ENCODE results near the gene CLASP1. TPM values are rescaled to one million over a fixed set of nuclear protein-coding genes. Genes with fewer than 3 reads are reported as not detected.
A peak's percentile ranks its signal among the peaks of the same experiment; 100 is the strongest.
"Not testable (repeated sequence)": the region's sequence is repeated elsewhere in the genome, so short reads cannot be mapped to it uniquely, and the experiment has no call there.

CLASP1 gene
- total RNA-seq, 2 donors from 2014 or later = 46.0 to 48.2 TPM

DNA sequence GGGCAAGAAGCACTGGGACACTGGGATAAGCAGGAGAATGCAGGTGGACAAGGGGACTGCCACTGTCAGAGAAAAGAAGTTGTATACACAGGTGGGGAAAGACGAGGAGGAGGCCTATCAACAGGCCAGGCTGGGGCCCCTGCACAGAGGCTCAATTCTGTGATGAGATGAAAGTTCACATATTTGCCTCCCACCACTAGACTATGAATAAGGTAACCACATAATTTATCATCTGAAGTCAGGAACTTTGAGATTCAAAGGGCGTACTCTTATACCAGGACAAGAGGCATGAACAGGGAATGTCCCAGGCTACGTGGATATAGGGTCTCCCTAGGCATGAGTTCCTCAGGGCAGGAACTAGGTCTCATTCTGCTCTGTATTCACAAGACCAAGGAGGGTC is 84.4 kb downstream of the CLASP1 start:
- no peak for DNase-seq
- intact Hi-C loops (cut with DNase I) = no loop called here
- ATAC-seq = no peak

DNA sequence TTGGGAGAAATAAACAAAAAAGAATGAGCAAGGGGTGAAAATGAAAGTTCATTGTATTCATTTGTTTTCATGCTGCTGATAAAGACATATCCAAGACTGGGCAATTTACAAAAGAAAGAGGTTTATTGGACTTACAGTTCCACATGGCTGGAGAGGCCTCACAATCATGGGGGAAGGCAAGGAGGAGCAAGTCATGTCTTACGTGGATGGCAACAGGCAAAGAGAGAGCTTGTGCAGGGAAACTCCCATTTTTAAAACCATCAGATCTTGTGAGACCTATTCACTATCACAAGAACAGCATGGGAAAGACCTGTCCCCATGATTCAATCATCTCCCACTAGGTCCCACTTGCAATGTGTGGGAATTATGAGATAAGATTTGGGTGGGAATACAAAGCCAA is 85.5 kb downstream of the CLASP1 start:
- intact Hi-C loops (cut with DNase I); ATAC-seq; DNase-seq: not testable (repeated sequence)

DNA sequence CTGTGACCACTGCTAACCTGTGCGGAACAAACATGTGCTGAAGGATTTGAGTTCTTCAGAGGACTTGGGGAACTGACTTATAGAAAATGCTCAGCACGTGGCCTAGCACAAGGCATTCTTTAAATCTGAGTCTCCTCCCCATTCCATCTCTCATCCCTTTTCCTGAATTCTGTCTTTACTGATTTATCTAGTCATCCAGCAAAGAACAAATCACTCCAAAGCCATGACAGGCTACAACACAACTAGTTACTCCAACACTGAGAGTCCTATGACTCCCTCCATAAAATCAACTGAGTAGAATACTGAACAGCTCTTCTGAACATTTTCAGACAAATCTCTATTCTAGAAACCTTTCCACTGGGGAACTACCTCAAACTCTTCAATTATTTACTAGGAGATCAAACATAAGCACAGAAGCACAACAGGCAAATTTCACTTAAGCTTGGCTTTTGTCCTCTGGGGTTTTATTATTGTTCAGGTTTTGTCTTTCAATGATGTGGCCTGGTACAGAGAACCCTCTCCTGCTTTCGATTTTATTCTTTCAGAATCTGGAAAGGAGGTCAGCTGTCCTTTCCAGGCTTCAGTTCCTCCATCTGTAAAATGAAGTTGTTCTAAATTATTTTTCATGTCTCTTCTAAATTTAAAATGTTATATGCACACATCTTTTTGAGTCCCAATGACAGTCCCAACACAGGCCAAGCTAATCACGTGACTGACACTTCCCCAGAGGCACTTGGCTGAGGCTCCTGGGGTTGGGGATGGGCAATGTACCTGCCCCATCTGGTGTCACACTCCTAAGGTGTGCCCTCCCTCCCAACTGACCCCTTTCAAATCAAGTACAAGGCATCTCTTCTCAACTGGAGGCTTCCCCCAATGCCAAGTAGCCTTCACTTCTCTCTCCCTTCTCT is 86.7 kb downstream of the CLASP1 start:
- DNase-seq (no peak), ATAC-seq (no peak)
- intact Hi-C loops (cut with DNase I) = no loop called here

DNA sequence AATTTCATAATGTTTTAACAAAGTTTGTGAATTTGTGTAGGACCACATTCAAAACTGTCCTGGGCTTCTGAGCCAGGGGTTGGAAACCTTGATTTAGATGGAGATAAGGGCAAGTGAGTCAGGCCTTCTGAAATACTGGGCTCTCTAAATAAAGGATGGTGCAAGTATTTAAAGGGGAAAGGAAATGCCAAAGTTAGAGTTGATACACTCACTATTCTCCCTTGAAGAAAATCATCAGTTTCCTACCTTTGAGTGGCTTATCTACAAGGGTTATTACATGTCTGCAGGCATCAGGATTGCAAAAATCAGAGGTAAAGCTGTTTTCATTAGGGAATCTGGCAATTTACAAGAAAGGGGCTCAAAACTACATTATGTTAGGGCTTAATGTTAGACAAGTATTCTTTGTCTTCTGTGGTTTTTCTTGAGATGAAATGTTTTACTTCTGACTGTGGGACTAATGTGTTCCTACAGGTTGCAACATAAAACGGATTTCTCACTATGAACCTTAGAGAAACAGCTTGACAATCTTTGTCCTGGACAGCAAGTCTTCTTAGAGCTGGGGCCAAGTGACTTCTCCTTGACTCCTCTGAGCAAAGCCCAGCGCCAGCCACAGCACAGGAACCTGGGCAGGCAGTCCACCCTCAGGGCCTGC is 87.5 kb downstream of the CLASP1 start:
- no peak for ATAC-seq
- intact Hi-C loops (cut with DNase I) = no loop called here
- DNase-seq = no peak

DNA sequence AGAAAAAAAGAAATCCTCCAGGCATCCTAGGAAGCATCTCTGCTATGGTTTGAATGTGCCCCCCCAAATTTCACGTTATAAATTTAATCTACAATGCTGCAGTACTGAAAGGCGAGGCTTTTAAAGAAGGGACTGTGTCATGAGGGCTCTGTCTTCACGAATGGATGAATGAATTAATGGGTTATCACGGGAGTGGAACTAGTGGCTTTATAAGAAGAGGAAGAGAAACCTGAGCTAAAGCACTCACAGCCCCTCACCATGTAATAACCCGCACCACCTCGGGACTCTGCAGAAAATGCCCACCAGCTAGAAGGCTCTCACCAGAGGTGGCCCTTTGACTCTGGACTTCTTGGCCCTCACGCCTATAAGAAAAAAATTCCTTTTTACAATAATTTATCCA is 90.9 kb downstream of the CLASP1 start:
- intact Hi-C loops (cut with DNase I) = no loop called here
- ATAC-seq = no peak

DNA sequence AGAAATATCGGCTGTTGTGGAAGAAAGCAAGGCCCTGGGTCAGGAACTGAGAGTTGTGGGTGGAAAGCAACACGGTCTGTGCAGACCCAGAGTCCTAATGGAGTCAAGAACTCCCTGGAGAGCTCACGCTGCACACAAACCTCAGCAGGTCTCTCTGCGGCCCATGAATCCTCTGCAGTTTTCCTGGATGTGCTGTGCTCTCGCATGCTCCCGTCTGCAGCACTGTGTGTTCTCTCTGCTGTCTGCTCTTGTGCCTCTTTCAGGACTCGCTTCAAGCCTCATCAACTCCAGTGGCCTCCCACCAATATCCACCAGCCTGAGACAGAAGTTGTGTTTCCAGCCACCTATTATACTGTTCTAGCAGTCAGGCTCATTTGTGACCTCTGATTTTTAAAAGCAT is 94.3 kb downstream of the CLASP1 start:
- DNase-seq = no peak
- peak; percentile 23 to 24 for ATAC-seq
- intact Hi-C loops (cut with DNase I) = no loop called here

More for the DNA sequence above, 90.9 kb downstream of the CLASP1 start:
- no peak for DNase-seq

DNA sequence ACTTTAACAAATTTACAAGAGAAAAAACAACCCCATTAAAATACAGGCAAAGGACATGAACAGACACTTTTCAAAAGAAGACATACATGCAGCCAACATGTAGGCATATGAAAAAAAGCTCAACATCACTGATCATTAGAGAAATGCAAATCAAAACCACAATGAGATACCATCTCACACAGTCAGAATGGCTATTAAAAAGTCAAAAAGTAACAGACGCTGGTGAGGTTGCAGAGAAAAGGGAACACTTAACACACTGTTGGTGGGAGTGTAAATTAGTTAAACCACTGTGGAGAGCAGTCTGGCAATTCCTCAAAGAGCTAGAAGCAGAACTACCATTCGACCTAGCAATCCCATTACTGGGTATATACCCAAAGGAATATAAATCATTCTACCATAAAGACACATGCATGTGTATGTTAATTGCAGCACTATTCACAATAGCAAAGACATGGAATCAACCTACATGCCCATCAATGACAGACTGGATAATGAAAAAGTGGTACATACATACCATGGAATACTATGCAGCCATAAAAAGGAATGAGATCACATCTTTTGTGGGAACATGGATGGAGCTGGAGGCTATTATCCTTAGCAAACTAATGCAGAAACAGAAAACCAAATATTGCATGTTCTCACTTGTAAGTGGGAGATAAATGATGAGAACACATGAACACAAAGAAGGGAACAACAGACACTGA is 96.6 kb downstream of the CLASP1 start:
- DNase-seq; intact Hi-C loops (cut with DNase I); ATAC-seq: not testable (repeated sequence)

DNA sequence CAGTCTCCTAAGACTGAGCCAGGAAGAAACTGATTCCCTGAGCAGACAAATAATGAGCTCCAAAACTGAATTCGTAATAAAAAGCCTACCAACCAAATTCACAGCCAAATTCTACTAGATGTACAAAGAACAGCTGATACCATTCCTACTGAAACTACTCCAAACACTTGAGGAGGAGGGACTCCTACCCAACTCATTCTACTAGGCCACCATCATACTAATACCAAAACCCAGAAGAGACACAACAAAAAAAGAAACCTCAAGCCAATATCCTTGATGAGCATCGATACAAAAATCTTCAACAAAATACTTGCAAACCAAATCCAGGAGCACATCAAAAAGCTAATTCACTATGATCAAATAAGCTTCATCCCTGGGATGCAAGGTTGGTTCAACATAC is 98.6 kb downstream of the CLASP1 start:
- DNase-seq = no peak
- ATAC-seq = no peak
- intact Hi-C loops (cut with DNase I) = no loop called here

DNA sequence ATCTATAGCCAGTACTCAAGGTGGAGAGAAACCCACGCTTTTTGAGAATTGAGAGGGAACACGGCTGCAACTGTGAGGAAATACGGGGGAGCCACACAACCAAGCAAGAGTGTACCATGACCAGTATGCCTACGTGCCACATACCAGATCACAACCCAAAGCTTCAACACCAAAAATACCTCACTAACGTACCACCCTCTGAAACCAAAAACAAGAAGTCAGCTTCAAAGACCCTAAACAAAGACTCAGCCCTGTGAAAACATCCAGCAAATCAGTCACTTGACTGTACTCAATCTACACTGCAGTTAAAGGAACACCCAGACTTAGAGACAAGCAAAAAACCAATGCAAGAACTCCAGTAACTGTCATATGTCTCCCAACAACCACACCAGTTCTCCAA is 101.6 kb downstream of the CLASP1 start:
- DNase-seq = no peak
- no peak for ATAC-seq
- intact Hi-C loops (cut with DNase I) = no loop called here

DNA sequence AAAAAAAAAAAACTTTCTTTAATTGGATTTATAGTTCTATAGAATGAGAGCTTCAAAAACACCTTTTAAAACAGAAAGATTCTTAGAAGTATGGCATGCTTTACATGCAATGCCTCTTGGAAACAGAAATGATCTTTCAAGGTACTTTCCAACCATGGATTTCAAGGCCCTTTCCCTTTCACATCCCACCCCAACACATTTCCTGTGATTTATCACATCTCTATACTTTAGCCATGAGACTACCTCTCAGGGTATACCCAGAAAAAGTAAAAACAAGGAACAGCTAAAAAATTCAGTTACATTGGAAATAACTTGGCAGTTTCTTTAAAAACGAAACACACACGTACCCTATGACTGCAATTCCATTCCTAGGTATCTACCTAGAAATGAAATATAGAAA is 103.3 kb downstream of the CLASP1 start:
- ATAC-seq = no peak
- intact Hi-C loops (cut with DNase I) = no loop called here
- no peak for DNase-seq

DNA sequence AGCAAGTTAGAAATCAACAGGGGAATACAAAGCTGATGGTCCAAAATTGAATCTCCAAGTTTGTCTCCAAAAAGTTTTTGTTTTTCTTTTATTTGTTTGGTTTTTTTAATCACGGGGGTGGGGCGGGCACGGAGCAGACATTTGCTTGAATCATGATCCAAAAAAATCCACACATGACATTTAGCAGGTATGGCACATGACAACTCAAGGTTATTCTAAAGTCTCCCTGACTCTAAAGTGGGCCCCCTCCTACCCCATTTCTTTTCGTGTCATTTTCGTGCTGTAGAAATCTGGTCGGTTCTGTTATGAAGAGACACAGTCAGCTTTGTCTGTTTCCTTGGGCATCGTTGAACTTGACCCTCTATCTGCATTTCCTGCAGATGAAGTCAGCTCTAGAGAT is 104.0 kb downstream of the CLASP1 start:
- intact Hi-C loops (cut with DNase I) = no loop called here
- DNase-seq (no peak), ATAC-seq (no peak)

DNA sequence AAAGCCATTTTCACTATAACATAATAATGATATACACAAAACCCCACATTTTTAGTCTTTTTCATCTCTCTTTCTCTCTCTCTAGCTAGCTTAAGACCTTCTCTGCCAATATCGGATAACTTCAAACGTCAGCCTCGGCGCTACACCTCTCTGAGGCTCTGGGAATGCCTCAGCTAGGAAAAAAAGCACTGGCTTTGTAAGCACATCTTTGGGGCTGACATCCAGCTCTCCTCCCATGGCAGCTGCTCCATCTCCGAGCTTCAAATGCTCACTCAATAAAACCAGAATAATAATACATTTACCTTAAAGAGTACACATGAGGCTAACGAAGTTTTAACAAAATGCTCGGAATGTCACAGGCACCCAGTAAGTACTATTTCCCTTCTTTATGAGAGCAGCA is 107.8 kb downstream of the CLASP1 start:
- intact Hi-C loops (cut with DNase I) = loop anchor here in 1 of 2 donors (5.0 kb wide), 1 partner anchor 56 kb away; no protein-coding TSS in a partner anchor
- ATAC-seq (no peak), DNase-seq (no peak)

DNA sequence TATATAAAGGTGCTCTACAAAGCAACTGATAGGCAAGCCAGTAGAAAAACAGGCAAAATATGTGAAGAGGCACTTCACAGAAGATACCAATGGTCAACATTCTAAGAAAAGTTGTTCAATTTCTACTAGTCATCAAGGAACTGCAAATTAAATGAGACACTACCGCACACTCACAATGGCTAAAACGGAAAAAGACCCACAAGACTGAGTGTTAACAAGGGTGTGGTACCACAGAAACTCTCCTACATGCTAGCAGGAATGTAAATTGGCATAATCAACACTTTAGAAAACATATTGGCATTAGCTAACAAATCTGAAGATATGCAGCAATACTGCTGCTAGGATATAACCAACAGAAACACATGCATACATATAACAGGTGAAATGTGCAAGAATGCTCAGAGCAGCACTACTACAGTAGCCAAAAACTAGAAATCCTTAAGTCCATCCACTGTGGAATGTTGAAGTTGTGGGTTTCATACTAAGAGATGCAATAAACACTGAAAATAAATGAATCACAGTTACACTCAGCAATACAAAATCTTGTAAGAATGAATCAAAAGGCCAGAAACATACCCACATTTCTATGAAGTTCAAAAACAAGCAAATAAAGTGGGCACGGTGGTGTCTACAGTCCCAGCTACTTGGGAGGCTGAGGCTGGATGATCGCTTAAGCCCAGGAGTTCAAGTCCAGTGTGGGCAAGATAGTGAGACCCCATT is 109.4 kb downstream of the CLASP1 start:
- ATAC-seq (no peak), DNase-seq (no peak)
- intact Hi-C loops (cut with DNase I) = loop anchor here (5.0 to 10.0 kb wide), 2 partner anchors 55 to 57 kb away; no protein-coding TSS in a partner anchor

DNA sequence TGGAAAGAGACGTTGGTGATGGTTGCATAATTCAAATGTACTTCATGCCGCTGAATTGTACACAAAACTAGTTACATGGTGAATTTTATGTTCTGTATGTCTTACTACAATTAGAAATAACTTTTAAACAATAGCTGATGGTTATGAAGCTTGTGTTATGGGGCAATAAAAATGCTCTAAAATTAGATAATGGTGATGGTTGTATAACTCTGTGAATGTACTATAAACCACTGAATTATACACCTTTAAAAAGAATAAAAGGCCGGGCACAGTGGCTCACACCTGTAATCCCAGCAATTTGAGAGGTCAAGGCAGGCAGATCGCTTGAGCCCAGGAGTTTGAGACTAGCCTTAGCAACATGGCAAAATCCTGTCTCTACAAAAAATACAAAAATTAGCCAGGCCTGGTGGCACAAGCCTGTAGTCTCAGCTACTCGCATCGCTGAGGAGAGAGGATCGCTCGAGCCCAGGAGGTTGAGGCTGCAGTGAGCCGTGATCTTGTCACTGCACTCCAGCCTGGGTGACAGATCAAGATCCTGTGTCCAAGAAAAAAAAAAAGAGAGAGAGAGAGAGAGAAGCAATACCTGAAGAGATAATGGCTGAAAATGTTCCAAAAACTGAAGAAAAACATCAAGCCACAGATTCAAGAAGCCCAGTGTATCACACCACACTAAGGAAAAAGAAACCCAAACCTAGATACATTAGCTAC is 112.3 kb downstream of the CLASP1 start:
- intact Hi-C loops (cut with DNase I) = loop anchor here in 1 of 2 donors (10.0 kb wide), 1 partner anchor 58 kb away; no protein-coding TSS in a partner anchor
- no peak for ATAC-seq

DNA sequence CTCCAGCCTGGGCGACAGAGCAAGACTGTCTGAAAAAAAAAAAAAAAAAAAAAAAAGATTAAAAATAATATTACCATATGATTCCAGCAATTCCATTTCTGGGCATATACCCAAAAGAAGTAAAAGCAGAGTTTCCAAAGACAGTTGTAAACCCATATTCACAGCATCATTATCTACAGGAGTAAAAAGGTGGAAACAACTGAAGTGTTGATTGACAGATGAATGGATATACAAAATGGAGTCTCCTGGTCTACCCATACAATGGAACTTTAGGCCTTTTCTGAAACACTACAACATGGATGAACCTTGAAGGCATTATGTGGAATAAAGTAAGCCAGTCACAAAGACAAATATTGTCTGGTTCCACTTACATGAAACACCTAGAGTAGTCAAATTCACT is 112.9 kb downstream of the CLASP1 start:
- no peak for ATAC-seq
- intact Hi-C loops (cut with DNase I) = loop anchor here in 1 of 2 donors (10.0 kb wide), 1 partner anchor 58 kb away; no protein-coding TSS in a partner anchor
- no peak for DNase-seq

More for the DNA sequence above, 112.3 kb downstream of the CLASP1 start:
- DNase-seq = no peak

DNA sequence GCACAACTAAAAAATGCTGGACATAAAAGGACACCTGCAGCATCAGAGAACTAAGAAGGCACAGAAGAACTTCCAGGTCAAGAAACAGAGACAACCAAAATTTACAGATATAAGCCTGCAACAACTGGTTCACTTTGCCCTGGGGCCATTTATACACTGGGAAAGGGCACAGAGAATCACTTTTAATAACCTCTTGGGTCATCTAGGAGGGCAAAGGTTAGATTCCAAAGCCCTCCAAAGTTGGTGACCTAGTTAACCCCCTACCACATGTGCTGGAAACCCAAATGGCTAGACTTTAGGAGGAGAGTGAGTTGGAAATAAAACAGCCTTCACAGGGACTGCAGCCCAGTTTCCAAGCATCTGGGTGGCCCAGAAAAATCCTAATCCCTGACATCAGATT is 115.3 kb downstream of the CLASP1 start:
- no peak for DNase-seq
- ATAC-seq = no peak
- intact Hi-C loops (cut with DNase I) = loop anchor here (5.0 to 10.0 kb wide), 3 partner anchors 61 to 163 kb away; partner anchors contain the start of gene CLASP1 (in 1 of the 2)

DNA sequence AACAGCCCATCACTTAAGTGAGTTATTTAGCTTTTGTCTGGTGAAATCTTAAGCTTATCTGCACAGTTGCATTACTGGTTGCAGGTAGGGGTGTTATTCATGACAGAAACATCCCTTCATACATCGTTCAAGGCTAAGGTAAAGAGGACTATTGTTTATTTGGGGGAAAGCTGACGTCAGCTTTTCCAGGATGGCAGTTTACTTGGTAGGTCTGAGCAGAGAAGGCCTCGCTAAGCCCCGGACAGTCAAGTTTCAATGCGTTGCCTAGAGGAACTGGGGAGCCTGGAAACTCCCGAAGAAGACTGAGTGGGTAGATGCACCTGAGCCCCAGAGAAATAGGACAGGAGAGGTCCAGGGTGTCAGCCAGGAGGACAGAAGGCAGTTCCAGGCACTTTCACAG is 116.4 kb downstream of the CLASP1 start:
- ATAC-seq (no peak), DNase-seq (no peak)
- intact Hi-C loops (cut with DNase I) = loop anchor here (5.0 to 10.0 kb wide), 3 partner anchors 62 to 164 kb away; partner anchors contain the start of gene CLASP1 (in 1 of the 2)

DNA sequence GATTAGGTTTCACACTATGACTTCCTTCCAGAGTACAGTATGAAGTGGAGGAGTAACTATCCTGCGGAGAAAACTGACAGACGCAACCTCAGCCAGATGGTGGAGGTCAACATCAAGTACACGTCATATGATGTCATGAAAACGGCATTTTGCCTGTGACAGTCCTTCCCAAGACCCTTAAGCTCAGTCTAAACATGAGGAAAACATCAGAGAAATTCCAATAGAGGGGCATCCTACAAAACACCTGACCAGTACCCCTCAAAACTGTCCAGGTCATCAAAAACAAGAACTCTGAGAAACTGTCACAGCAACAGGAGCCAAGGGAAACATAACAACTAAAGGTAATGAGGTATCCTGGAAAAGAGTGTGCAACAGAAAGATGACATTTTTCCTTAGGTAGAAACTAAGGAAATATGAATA is 116.9 kb downstream of the CLASP1 start:
- no peak for DNase-seq
- ATAC-seq = no peak
- intact Hi-C loops (cut with DNase I) = loop anchor here (5.0 to 10.0 kb wide), 3 partner anchors 62 to 165 kb away; partner anchors contain the start of gene CLASP1 (in 1 of the 2)
